Vagina (tissue), 2 donors: Measurements from ENCODE around the gene RPL32.

Experiments used
- POLR2AphosphoS5 ChIP-seq, 2 donors: sonication (generic); formaldehyde crosslinking; IDR thresholded peaks; one replicate each; pipeline ENCODE4 v1.9.0; 2017; ENCODE audit warnings: antibody characterized with exemption in 2 of 2, mild to moderate bottlenecking in 2 of 2, low read depth in 1 of 2; ENCODE audit not compliant: insufficient read depth in 1 of 2
- TF ChIP-seq, protein P1 (sequence below), 3 experiments: fragments of 450-650 bp in 2 of 3; fragments of 200-600 bp in 1 of 3; sonication (generic) in 1 of 3; IDR thresholded peaks; one replicate each; pipeline ENCODE4 v1.5.1; 2017 to 2019; ENCODE audit warnings: antibody characterized with exemption in 3 of 3, mild to moderate bottlenecking in 2 of 3, moderate library complexity in 2 of 3

DNA sequence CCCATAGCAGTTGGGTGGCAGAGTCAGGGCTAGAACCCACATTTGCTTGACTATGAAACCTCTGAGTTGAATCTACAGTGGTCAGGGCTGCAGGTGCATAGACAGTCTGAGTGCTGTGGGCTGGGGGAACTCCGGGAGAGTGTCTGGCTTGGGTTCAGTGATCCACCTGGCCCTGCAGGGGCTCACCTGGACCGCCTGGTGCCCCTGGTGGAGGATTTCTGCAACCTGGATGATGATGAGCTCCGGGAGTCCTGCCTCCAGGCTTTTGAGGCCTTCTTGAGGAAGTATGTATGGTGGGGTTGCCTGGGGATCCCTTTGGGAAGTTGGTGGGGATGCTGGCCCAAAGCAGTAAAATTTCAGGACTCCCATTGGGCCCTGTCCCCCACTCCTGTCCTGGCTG is 28.6 kb downstream of the RPL32 start:
- no peak for TF ChIP-seq POLR2AphosphoS5 (IDR thresholded peaks at IDR 0.05; ENCODE audit: insufficient read depth in 1 of 2, low read depth in 1 of 2)
- TF ChIP-seq, protein P1, sequence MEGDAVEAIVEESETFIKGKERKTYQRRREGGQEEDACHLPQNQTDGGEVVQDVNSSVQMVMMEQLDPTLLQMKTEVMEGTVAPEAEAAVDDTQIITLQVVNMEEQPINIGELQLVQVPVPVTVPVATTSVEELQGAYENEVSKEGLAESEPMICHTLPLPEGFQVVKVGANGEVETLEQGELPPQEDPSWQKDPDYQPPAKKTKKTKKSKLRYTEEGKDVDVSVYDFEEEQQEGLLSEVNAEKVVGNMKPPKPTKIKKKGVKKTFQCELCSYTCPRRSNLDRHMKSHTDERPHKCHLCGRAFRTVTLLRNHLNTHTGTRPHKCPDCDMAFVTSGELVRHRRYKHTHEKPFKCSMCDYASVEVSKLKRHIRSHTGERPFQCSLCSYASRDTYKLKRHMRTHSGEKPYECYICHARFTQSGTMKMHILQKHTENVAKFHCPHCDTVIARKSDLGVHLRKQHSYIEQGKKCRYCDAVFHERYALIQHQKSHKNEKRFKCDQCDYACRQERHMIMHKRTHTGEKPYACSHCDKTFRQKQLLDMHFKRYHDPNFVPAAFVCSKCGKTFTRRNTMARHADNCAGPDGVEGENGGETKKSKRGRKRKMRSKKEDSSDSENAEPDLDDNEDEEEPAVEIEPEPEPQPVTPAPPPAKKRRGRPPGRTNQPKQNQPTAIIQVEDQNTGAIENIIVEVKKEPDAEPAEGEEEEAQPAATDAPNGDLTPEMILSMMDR (IDR thresholded peaks at IDR 0.05): no peak
